Activated naive CD4-positive, alpha-beta T cell (primary cell): ENCODE measurements around the gene PGAP6.
"Not testable (repeated sequence)": the region's sequence is repeated elsewhere in the genome, so short reads cannot be mapped to it uniquely, and the experiment has no call there.

Source experiments
- DNase-seq, 4 experiments: peaks; one replicate each; lab custom pipeline; 2025; lab: John Stamatoyannopoulos, UW

Gene PGAP6

GRCh38 chr16:381789-382717 is at the start of gene PGAP6:
Gene PGAP6, minus strand, starts transcription at chr16:381978. Its CDS starts 157 bp downstream, at chr16:381821.
- peak in 3 of 4 experiments; percentile 40 to 69 (median 45) for DNase-seq

DNA sequence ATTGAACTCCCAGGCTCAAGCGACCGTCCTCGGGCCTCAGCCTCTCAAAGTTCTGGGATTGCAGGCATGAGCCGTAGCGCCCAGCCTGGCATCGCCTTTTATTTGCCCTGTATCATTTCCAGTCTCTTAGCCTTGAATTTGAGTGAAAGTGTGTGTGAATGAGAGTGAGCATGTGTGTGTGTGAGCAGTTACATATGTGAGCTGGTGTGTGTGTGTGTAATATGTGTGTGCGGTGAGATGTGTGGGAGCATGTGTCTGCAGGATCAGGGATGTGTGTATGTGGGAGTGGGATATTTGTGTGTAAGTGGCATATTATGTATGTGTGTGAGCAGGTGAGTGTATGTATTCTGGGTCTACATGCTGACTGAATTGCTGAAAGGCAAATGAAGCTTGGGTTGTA is 49.1 kb upstream of the PGAP6 start:
- DNase-seq, result no peak

GRCh38 chr16:427250-427649 is 45.5 kb upstream of the PGAP6 start:
- DNase-seq, result no peak

GRCh38 chr16:426906-427249 is 45.1 kb upstream of the PGAP6 start:
- no peak for DNase-seq

DNA sequence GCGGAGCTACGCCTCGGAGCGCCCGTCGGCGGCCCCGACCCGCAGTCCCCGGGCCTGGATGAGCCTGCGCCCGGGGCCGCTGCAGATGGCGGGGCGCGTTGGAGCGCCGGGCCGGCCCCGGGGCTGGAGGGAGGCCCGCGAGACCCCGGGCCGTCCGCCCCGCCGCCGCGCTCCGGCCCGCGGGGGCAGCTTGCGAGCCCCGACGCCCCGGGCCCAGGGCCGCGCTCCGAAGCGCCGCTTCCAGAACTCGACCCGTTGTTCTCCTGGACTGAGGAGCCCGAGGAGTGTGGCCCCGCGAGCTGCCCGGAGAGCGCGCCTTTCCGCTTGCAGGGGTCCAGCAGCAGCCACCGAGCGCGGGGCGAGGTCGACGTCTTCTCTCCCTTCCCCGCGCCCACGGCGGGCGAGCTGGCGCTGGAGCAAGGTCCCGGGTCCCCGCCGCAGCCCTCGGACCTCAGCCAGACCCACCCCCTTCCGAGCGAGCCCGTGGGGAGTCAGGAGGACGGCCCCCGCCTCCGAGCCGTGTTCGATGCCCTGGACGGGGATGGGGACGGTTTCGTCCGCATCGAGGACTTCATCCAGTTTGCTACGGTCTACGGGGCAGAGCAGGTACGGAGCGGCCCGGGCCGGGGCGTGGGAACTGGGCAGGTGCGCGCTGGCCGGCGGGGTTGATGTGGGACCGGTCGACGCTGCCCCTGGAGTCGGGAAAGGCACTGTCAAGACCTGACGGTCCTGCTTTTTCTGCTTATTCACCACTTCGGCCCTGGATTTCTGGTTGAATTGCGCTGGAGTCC is 44.5 kb upstream of the PGAP6 start:
- DNase-seq, result no peak

DNA sequence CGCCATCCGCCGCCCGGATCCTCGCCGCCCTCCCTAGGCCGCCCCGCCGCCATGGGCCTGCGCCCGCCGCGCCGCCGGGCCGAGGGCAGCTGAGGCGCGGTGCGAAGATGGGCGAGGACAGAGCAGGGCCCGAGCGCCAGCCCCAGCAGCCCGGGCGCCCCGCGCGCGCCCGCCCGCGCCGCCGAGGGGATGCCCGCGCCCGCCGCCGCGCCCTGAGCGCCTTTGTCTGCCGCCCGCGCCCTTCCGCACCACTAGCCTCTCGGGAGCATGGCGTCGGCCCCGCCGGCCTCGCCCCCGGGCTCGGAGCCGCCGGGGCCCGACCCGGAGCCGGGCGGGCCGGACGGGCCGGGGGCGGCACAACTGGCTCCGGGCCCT is 43.9 kb upstream of the PGAP6 start:
- peak in 1 of 4 experiments; percentile 44 for DNase-seq

- peak; percentile 58 to 81 (median 60) for DNase-seq
Measured at GRCh38 chr16:425082-425718, 43.4 kb upstream of the PGAP6 start, which contains the start of gene RAB11FIP3. Gene RAB11FIP3, plus strand, starts transcription at chr16:425649. Its CDS starts 358 bp downstream, at chr16:426007.

DNA sequence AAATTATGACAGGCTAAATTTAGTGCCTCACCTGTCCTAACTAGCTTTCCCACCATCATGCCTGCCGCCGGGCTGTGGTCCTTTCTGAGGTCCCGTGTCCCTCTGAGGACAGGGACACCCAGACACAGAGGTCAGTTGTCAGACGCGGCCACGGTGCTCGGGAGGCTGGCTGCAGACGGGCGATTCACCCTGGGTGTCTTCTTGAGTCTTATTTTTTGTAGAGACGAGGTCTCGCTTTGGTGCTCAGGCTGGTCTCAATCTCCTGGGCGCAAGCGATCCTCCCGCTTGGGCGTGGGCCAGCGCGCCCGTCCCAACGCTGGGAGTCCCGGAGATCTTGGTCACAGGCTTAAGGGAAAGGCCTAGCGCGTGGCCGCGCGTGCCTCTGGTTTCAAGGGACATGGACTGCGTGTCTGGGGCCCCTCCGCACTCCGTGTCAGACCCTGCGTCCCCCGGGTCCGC is 42.9 kb upstream of the PGAP6 start:
- DNase-seq, result no peak

GRCh38 chr16:424033-424622 is 42.4 kb upstream of the PGAP6 start:
- no peak for DNase-seq

DNA sequence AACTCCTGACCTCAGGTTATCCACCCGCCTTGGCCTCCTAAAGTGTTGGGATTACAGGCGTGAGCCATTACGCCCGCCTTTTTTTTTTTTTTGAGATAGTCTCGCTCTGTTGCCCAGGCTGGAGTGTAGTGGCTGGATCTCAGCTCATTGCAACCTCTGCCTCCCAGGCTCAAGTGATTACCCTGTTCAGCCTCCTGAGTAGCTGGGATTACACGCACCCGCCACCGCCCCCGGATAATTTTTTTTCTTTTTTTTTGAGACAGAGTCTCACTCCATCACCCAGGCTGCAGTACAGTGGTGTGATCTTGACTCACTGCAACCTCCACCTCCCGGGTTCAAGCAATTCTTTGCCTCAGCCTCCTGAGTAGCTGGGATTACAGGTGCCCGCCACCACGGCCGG is 40.4 kb upstream of the PGAP6 start:
- not testable (repeated sequence) for DNase-seq

DNA sequence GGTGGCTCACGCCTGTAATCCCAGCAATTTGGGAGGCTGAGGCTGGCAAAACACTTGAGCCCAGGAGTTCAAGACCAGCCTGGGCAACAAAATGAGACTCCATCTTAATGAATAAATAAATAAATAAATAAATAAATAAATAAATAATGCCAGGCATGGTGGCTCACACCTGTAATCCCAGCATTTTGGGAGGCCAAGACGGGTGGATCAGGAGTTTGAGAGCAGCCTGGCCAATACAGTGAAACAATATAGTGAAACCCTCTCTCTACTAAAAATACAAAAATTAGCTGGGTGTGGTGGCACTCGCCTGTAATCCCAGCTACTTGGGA is 33.4 kb upstream of the PGAP6 start:
- not testable (repeated sequence) for DNase-seq

DNA sequence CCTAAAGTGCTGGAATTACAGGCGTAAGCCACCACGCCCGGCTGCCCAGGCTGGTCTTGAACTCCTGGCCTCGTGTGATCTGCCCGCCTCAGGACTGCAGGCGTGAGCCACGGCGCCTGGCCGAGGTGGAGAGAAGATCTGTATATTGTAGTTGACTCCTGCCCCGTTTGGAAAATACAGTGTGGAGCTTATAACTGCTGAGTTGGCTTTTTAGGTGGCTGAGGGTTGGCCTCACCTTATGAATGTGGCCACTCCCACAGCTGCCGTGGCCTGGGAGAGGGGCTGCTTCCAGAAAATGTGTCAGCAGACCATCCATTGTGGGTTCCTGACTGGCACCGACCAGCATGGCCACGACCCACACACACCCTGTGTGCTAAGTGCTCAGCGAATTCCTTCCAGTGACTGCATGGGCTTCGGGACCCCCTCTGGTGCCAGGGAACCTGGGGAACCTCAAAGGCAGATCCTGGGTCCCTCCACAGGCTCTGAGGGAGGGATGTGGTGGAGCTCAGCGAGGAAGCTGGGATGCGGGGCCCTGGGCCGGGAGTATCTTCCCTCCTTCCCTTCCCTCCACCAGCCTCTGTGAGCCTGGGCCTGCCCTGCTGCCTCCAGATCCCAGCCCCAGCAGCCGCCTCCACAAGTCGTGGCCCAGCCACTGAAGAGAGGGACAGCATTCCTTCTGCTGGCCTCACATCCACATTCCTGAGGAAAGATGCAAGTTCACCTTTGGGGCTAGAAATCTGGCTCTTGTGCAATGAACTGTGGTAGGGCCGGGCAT is 32.8 kb upstream of the PGAP6 start:
- no peak for DNase-seq

GRCh38 chr16:411576-412265 is 29.9 kb upstream of the PGAP6 start:
- no peak for DNase-seq

- DNase-seq, result no peak
Measured at GRCh38 chr16:410516-411178, 28.9 kb upstream of the PGAP6 start.

DNA sequence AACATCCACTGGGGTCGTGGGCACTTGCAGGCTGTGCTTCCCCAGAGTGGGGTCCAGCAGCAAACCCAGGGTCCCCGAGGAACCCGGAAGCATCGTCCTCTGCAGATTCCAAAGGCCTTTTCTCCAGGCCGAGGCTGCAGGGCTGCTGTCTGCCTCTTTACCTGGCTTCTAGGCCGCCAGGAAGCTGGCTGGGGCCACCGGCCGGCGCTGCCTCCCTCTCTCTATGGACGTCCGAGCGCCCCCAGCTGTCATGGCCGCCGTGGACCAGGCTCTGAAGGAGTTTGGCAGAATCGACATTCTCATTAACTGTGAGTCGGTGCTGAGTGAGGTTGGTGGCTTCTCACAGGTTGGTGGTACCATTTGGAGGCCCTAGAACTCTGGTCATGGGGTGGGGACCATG is 25.5 kb upstream of the PGAP6 start:
- DNase-seq, result no peak

DNA sequence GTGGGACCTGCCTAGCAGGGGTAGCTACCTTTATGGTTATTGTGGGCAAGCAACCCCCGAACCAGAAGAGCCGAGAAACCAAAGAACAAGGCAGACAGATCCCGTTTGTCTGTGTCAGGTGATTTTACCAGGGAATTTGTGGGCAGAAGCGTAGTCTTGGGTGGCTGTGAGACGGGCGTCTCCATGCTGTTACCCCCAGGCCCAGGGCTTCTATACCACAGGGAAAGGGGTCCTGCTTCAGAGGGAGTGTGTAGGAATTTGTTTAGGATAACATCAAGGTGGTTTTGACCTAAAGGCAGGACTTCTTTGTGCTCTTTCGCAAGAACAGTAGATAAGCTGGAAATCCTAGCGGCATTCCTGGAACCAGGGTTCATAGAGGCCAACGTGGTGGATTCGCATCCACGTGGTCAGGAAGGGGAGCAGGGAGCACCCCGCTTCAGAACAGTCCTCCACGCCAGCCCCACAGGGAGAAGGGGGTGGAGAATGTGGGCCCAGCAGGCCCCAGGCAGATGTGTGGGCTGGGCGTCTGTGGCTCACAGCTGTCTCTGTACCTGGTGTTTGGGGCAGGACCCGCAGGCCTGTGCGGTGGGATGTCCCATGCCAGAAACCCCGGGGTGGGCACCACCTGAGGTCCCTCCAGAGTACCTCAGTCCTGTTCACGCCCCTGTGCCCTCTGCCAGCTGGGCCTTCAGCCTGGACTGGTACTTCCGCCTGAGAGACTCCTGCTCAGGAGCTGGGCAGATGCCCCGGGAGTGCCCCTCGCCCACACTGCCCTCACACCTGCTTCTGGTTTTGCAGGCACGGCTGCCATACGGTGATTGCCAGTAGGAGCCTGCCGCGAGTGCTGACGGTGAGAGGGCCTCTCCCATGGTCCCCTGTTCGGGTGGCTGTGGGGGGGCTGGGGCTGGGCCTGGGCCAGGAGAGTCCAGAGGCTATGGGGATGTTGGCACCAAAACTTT is 24.0 kb upstream of the PGAP6 start:
- DNase-seq, result no peak

DNA sequence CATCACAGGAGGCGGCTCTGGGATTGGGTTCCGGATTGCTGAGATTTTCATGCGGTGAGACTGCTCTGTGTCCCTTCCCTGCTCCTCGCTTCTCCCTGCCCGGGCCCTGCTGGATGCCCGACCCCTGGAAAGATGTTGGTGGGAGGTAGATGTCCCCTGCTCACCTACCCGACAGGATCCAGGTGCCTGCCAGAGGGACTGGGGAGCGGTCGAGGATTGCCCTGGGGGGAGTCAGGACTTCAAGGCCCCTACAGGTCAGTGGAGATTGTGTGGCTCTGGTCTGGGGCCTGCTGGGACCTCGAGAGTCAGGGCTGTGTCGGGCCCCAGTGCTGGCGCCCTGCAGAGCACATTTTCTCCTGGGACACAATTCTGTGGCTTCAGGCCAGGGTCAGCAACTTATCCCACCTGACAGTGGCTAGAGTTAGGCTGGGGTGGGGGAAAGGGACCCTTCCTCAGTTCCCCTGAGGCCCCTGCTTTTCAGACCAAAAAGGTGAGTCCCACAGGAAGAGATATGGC is 23.3 kb upstream of the PGAP6 start:
- DNase-seq, result no peak

DNA sequence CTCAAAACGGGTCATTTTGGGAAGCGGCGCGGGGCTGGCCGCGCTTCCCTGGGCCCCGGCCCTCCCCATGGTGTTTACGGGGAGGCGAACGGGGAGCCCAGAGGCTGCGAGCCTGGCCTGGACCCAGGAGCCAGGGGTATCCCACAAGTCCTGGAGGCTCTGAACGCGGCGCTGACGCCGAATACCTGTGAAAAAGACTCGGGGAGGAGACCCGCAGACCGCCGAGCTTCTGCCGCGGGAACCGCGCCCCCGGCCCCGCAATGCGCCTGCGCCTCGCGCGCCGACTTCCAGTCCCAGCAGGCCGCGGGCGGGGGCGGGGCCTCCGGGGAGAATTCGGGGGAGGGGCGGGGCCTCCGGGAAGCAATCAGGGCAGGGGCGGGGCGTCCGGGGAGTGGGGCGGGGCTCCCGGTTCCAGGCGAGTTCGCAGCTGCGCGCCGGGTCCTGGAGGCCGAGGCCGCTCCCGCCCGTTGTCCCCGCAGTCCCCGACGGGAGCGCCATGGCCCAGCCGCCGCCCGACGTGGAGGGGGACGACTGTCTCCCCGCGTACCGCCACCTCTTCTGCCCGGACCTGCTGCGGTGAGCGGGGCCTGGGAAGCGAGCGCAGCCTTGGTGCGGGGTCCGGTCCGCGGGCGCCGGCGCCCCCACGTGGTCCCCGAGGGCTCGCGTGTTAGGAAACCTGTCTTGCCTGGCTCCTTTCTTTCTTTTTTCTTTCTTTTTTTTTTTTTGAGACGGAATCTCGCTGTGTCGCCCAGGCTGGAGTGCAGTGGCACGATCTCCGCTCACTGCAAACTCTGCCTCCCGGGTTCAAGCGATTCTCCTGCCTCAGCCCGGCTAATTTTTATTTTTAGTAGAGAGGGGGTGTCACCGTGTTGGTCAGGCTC is 19.9 kb upstream of the PGAP6 start, which contains the start of gene DECR2:
Gene DECR2, plus strand, starts transcription at position 418 of the 881 bp plus-strand sequence. Its CDS starts 79 bp downstream, at position 497.
- peak; percentile 98 to 100 (median 98) for DNase-seq
